Tibial nerve (tissue), 4 donors: ENCODE results near the gene DTD2. TPM values are rescaled to one million over a fixed set of nuclear protein-coding genes. Genes with fewer than 3 reads are reported as not detected.
"Not testable (repeated sequence)": the region's sequence is repeated elsewhere in the genome, so short reads cannot be mapped to it uniquely, and the experiment has no call there.

ENCODE experiments used
- DNase-seq, 2 donors: peaks; one replicate each; pipeline ENCODE4 v3.0.0-alpha.2; 2019; ENCODE audit warnings: low spot score in 2 of 2
- H3K27ac ChIP-seq, 4 donors: fragments of 200-600 bp; sonication (generic) in 3 of 4; one replicate each; pipeline ENCODE4 v1.5.1; 2017 to 2019; ENCODE audit warnings: mild to moderate bottlenecking in 1 of 4
- H3K27me3 ChIP-seq, 2 donors: fragments of 200-600 bp; sonication (generic) in 1 of 2; one replicate each; pipeline versions ENCODE4 v1.5.1 to v1.6.0; 2017 to 2019
- H3K36me3 ChIP-seq, 3 donors: fragments of 200-600 bp; sonication (generic); one replicate each; pipeline ENCODE4 v1.5.1; 2018 to 2019
- H3K4me1 ChIP-seq, 4 donors: fragments of 200-600 bp; sonication (generic) in 3 of 4; one replicate each; pipeline ENCODE4 v1.5.1; 2017 to 2019
- H3K4me3 ChIP-seq, 4 donors: fragments of 200-600 bp; sonication (generic) in 3 of 4; one replicate each; pipeline ENCODE4 v1.5.1; 2017 to 2019; ENCODE audit warnings: mild to moderate bottlenecking in 1 of 4, moderate library complexity in 1 of 4
- H3K9me3 ChIP-seq, 4 donors: fragments of 200-600 bp; sonication (generic) in 3 of 4; one replicate each; pipeline ENCODE4 v1.5.1; 2017 to 2019
- EP300 ChIP-seq, 2 donors: sonication (generic); formaldehyde crosslinking; IDR thresholded peaks; one replicate each; pipeline ENCODE4 v1.6.1; 2017; ENCODE audit warnings: antibody characterized with exemption in 2 of 2, mild to moderate bottlenecking in 1 of 2
- POLR2A ChIP-seq, 2 donors: fragments of 450-650 bp; IDR thresholded peaks; one replicate each; pipeline ENCODE4 v1.6.1; 2017; ENCODE audit warnings: antibody characterized with exemption in 2 of 2, mild to moderate bottlenecking in 2 of 2, moderate library complexity in 2 of 2
- WGBS, 2 donors: methylation state at CpG; one replicate each; pipeline ENCODE4 v1.1.5; 2018; 5-methylcytosine and 5-hydroxymethylcytosine counted together
- total RNA-seq, 4 donors: library from RNA; depleted of rRNA; stranded (reverse); fragments of >200 nt; gene quantifications; one replicate each; pipeline ENCODE4 v1.1.0, GENCODE V29; 2016
- TF ChIP-seq, protein P1 (sequence below), 5 experiments: fragments of 200-600 bp in 3 of 5; fragments of 450-650 bp in 2 of 5; sonication (generic) in 3 of 5; IDR thresholded peaks; one replicate each; pipeline ENCODE4 v1.5.1; 2016 to 2019; ENCODE audit warnings: antibody characterized with exemption in 5 of 5, mild to moderate bottlenecking in 3 of 5, moderate library complexity in 2 of 5

DTD2 gene
- total RNA-seq, 4 donors from 2014 or later = 40.0 to 63.4 (median 47.4) TPM

DNA sequence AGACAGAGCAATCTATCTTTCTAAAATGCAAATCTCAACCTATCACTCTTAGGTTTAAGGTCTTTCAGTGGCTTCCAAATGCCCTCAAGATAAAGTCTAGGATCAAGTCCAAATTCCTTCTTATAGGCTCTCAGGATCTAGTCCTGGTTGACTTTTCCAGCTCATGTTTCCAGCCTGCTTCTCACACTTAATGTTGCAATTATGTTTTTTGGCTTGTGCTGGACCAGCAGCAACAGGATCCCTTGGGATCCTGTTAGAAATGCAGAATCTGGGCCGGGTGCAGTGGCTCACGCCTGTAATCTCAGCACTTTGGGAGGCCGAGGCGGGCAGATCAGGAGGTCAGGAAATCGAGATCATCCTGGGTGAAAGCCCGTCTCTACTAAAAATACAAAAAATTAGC, 19.9 kb upstream of the DTD2 start:
- no peaks in the 10 kb centered on the region for H3K27me3 ChIP-seq
- DNase-seq = no peak
- peaks cover 0 to 14% (median 3%) of the 10 kb centered on the region in 4 donors for H3K4me1 ChIP-seq
- TF ChIP-seq POLR2A (IDR thresholded peaks at IDR 0.05) = no peak
- TF ChIP-seq, protein P1, sequence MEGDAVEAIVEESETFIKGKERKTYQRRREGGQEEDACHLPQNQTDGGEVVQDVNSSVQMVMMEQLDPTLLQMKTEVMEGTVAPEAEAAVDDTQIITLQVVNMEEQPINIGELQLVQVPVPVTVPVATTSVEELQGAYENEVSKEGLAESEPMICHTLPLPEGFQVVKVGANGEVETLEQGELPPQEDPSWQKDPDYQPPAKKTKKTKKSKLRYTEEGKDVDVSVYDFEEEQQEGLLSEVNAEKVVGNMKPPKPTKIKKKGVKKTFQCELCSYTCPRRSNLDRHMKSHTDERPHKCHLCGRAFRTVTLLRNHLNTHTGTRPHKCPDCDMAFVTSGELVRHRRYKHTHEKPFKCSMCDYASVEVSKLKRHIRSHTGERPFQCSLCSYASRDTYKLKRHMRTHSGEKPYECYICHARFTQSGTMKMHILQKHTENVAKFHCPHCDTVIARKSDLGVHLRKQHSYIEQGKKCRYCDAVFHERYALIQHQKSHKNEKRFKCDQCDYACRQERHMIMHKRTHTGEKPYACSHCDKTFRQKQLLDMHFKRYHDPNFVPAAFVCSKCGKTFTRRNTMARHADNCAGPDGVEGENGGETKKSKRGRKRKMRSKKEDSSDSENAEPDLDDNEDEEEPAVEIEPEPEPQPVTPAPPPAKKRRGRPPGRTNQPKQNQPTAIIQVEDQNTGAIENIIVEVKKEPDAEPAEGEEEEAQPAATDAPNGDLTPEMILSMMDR (IDR thresholded peaks at IDR 0.05) = no peak
- no peak for TF ChIP-seq EP300 (IDR thresholded peaks at IDR 0.05)
- no peaks in the 10 kb centered on the region for H3K36me3 ChIP-seq
- 56 to 78% methylated on average over 6 of the region's 6 CpGs for WGBS, 2 donors
- no peak overlapping the region for H3K4me3 ChIP-seq
- peak overlapping the region in 1 of 4 donors; percentile 20 for H3K27ac ChIP-seq
- no peaks in the 10 kb centered on the region for H3K9me3 ChIP-seq

DNA sequence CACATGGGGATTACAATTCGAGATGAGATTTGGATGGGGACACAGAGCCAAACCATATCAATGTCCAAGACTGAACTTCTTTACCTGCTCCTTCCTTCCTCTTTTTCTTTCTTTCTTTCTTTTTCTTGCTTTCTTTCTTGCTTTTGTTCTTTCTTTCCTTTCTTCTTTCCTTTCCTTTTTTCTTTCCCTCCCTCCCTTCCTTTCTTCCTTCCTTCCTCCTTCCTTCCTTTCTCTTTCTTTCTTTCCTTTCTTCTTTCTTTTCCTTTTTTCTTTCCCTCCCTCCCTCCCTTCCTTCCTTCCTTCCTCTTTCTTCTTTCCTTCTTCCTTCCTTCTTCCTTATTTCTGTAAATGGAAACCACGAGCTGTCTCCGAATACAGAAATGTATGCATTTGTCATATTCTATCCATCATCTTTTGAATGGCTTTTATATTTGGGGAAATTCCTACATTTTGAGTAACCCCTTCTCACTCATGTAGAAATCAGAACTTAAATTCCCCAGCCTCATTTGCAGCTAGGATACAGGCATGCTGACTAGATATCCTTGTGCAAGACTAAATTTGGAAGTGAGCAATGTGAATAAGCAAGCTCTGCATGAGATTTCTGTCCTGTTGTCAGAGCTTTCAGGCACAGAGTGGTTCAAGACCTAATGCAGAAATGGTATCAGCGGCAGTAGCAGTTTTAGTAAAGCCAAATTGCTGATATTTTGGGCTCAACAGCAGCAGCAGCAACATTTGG, 19.0 kb upstream of the DTD2 start:
- Histone ChIP-seq H3K9me3 (no peaks in the 10 kb centered on the region), H3K27ac (peak overlapping the region in 1 of 4 donors; percentile 18), H3K4me1 (peaks cover 0 to 14% (median 3%) of the 10 kb centered on the region in 4 donors), H3K36me3 (no peaks in the 10 kb centered on the region), H3K4me3 (no peak overlapping the region), H3K27me3 (no peaks in the 10 kb centered on the region)
- DNase-seq = no peak
- WGBS, 2 donors = 62 to 64% methylated on average over 4 of the region's 4 CpGs
- no peak for TF ChIP-seq POLR2A (IDR thresholded peaks at IDR 0.05)
- TF ChIP-seq, protein P1 (IDR thresholded peaks at IDR 0.05) = no peak
- TF ChIP-seq EP300 (IDR thresholded peaks at IDR 0.05) = no peak

DNA sequence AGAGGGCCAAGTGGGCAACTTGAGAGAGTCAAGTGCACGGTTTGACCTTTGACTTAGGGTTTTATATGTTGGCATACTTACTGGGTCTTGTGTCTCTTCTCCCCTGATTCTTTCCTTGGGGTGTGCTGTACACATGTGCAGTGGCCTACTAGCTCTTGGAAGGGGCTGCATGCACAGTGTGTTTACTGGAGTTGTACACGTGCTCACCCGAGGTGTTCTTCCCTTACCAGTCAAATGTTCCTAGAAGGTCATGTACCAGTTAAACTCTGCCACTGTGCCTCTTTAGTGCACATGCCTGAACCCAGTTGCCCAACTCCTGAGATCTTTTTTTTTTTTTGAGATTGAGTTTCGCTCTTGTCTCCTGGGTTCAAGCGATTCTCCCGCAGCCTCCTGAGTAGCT, 9.2 kb upstream of the DTD2 start:
- H3K27me3 ChIP-seq = no peaks in the 10 kb centered on the region
- no peak overlapping the region for H3K4me3 ChIP-seq
- H3K4me1 ChIP-seq = no peaks in the 10 kb centered on the region
- no peaks in the 10 kb centered on the region for H3K9me3 ChIP-seq
- no peak for DNase-seq
- no peak for TF ChIP-seq POLR2A (IDR thresholded peaks at IDR 0.05)
- TF ChIP-seq, protein P1 (IDR thresholded peaks at IDR 0.05) = no peak
- TF ChIP-seq EP300 (IDR thresholded peaks at IDR 0.05) = no peak
- WGBS, 2 donors = 82 to 83% methylated on average over 6 of the region's 6 CpGs
- no peaks in the 10 kb centered on the region for H3K36me3 ChIP-seq
- no peak overlapping the region for H3K27ac ChIP-seq

DNA sequence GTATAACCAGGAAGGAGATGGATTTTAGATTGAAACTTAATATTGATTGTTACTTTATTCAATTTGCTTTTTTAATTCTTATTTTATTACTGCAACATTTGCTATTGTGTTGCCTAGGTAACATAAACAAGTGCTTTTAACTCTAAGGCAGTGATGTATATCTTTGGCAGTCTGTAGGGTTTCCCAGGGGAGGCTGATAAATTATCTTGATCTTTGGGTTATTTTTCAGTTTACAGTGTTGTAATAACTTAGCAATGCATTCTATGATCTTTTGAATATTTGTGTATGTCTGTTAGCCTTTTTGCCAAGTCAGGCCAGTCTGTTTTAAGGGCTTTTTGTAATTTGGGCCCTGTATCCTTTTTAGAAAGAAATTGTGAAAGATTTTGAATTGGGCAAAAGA, 7.8 kb upstream of the DTD2 start:
- H3K36me3 ChIP-seq = no peaks in the 10 kb centered on the region
- no peak overlapping the region for H3K27ac ChIP-seq
- no peak for DNase-seq
- H3K4me3 ChIP-seq = no peak overlapping the region
- TF ChIP-seq POLR2A (IDR thresholded peaks at IDR 0.05) (no peak), EP300 (IDR thresholded peaks at IDR 0.05) (no peak)
- H3K4me1 ChIP-seq = no peaks in the 10 kb centered on the region
- H3K27me3 ChIP-seq = no peaks in the 10 kb centered on the region
- H3K9me3 ChIP-seq = no peaks in the 10 kb centered on the region

DNA sequence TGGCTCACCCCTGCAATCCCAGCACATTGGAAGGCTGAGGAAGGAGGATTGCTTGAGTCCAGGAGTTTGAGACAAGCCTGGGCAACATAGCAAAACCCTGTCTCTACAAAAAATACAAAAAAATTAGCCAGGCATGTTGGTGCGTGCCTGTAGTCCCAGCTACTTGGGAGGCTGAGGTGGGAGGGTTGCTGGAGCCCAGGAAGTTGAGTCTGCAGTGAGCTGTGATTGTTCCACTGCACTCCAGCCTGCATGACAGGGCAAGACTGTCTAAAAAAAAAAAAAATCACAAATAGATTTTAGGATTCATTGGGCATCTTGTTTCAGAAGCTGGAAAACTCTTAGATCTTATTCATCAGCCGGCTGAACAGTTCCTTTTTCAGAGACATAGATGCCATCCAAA, 5.1 kb upstream of the DTD2 start:
- H3K27ac ChIP-seq, H3K9me3 ChIP-seq, H3K4me1 ChIP-seq, H3K4me3 ChIP-seq, H3K27me3 ChIP-seq, H3K36me3 ChIP-seq, DNase-seq: not testable (repeated sequence)
- WGBS, 2 donors = 67 to 71% methylated on average over 2 of the region's 2 CpGs

DNA sequence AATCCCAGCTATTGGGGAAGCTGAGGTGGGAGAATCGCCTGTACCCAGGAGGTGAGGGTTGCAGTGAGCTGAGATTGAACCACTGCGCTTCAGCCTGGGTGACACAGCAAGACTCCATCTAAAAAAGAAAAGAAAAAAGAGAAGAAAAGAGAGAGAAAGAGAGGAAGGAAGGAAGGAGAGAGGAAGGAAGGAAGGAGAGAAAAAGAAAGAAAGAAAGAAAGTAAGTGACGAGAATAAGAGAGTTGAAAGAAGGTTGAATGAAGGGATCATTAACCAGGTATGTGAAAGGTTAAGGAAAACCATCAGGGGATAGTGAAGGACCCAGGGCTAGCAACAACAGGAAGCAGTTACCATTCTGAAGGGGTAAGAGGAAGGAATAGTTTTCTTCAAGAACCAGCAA, 4.2 kb upstream of the DTD2 start:
- no peaks in the 10 kb centered on the region for H3K36me3 ChIP-seq
- no peak overlapping the region for H3K4me3 ChIP-seq
- no peaks in the 10 kb centered on the region for H3K9me3 ChIP-seq
- 91 to 92% methylated on average over 3 of the region's 3 CpGs for WGBS, 2 donors
- DNase-seq = no peak
- H3K27me3 ChIP-seq = no peaks in the 10 kb centered on the region
- H3K4me1 ChIP-seq = peaks cover 0 to 7% (median 0%) of the 10 kb centered on the region in 4 donors
- no peak for TF ChIP-seq EP300 (IDR thresholded peaks at IDR 0.05)
- no peak for TF ChIP-seq POLR2A (IDR thresholded peaks at IDR 0.05)
- TF ChIP-seq, protein P1 (IDR thresholded peaks at IDR 0.05) = no peak
- no peak overlapping the region for H3K27ac ChIP-seq
